Ramos (cell line): ENCODE results near the gene C8G.

ENCODE experiments used
- in situ Hi-C: fragments of 300-500 bp; cut with MboI; formaldehyde crosslinking; loops from one replicate; pipeline ENCODE4 v1.14.3; 2022; ENCODE audit warnings: low sequenced_read_pairs; ENCODE audit not compliant: unreplicated experiment

The C8G gene

DNA sequence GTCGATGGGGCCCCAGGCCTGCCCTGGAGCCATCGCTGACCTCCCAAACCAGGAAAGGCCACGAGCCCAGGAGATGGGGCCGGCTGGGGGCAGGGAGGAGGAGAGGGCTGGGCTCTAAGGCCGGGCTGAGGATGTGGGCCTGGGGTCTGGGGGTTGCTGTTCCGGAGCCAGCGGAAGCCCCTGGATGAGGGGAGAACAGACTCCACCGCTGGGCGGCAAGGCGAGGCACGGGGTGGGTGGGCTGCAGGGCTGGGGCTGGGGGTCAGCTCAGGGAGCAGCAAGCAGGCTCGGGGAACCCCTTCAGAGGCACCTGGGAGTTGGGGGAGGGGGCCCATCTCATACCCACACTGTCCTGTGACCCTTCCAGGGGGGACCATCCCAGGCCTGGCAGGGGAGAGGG is 18.7 kb downstream of the C8G start:
- in situ Hi-C loops: no loop called here

DNA sequence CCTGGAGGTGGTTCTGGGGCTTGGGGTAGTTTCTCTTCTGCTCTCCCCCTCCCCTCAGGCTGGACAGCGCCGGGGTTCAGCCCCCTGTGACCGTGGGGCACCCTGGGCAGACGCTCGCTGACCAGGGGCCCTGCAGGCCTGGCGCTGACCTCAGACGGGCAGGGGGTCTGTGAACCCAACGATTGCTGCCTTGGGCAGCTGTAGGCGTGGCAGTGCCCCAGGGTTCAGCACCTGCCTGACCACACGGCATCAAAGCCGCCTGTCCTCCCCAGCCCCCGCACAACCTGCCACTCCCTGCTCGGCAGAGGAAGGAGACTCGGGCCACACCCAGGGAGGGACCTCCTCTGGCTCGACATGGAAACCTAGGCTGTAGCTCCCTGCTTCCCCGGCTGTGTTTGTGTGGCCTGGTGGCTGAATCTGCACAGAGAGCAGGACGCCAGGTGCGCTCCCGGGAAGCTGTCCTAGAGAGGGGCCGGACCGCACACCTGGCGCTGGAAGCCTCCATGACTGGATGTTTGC is 19.2 kb downstream of the C8G start:
- in situ Hi-C loops: no loop called here

DNA sequence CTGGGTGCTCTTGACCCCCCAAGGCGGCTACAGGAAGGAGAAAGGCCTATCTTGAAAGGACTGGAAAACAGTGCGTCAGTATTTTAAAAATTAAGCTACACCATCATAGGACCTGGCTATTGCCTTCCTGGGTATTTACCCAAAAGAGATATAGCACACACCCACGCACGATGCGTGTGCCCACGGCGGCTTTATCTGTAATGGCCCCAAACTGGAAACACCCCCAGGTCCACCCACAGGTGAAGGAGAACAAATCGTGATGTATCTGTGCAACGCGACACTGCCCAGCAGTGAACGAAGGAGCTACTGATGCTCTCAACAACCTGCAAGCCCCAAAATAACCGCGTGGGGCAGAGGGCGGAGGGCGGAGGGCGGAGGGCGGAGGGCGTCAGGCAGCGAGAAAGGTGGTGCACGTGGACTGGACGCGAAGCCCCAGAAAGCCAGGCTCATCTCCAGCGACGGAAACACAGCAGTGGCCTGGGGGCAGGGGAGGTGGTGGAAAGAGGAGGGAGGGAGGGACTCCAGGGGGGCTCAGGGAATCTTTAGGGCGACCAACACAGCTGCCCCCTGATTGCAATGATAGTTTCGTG is 19.9 kb downstream of the C8G start:
- in situ Hi-C loops: no loop called here

DNA sequence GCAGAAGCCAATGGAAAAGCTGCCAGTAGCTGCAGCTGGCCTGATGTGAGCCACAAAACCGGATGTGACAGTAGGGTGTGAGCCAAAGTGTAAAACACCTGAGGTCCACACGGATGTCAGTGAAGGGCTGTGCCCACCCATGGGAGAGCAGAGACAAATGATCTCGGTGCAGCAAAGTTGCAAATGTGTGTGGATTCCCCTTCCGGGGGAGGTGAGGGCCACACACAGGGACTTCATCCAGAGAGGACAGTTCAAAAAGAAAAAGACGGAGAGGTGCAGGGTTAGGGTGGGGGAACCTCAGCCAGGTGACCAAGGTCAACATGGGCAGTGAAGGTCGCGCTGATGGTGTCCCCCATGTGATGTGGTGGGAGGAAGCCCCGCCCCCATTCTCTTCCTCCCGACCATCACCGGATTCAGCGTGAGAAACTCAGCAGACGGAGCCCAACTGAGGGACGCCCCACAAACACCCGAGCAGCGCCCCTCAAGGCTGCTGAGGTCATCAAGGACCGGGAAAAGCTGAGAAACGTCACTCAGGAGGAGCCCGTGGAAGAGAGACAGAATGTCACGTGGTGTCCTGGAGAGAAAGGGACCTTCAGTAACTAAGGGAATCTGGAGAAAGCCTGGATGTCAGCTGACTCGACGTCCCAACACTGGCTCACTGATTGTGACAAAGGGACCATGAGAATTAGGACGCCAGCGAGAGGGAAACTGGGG is 20.9 kb downstream of the C8G start:
- in situ Hi-C loops: no loop called here

DNA sequence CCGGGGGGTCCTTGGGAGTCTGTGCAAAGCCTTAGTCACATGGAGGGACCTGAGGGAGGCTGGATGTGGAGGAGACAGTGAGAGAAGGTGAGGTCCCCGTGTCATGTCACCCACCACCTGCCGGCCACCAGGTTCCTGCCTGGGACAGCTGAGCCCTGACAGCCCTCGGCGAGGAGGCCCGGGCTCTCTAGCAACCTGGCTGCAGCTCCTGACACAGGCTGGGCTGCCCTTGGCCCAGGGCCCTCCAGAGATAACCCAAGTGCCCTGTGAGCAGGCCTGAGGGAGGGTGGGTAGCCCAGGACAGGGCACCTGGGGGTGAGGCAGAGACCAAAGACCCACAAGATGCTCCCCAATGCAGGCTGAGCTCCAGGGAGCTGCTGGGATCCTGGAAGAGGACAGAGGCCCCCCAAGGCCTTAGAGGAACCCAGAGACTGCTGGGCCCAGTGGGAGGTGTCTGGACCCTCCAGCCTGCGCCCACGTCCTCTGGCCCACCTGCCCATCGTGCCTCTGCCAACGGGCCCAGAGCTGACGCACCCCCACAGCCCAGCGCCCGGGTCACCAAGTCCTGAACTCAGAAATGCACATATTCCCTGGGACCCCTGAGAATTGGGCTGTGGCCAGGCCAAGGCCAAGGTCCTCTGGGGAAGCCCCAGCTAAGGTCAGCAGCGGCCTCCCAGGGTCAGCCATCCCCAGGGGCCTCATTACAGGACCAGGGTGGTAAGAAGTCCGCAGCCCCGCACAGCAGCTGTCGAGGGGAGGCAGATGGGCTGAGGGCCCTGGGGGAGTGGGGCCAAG is 23.5 kb downstream of the C8G start:
- in situ Hi-C loops: no loop called here

DNA sequence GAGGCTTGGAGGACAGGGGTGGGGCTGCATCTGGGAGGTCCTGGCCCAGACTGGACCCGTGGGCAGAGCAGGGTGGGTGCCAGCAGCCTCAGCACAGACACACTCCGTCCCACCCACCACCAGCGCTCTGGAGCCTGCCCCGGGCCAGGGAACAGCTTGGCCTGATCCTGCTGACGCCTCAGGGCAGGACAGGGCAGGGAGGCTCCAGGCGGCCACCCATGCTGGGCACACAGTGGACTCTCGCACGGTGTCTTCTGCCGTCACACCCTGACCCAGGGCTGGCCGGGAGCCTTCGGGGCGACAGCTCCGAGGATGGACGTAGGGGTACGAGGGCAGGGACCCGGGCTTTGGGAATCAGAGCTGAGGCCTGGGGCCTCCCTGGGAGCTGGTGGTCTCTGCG is 24.1 kb downstream of the C8G start:
- in situ Hi-C loops: no loop called here

DNA sequence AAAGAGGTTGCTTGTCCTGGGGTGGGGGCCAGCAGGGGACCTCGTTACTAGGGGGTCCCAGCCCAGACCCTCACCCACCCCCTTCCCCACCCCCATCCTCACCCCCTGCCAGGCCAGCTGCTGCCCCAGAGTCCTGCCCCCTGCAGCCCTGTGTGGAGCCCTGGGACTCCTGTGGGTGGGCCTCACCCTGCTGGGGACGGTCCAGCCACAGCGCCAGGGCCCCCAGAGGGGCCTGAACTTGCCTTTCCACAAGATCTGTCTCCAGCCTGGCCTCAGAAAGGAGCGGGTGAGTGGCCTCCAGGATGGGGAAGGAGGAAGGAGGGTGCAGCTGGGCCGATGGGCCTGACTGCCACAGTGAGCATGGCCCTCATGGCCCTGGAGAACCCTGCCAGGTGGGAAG is 24.7 kb downstream of the C8G start:
- in situ Hi-C loops: no loop called here

DNA sequence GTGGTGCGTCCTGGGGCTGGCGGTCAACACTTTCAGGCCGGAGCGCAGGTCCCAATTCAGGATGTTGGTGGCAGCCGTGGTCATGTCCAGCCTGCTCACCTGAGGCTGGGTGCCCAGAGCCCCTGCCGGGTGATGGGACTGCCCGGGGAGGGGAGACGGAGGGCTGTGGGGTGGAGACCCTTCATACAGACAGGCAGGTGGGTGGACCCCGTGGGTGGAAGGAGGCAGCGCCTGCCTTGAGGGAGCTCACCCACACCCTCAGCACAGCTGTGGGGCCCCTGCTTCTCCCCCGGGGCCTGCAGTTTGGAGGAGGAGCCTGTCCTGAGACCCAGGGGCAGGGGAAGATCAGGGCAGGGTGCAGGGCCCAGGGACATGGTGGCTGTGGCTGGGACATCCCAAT is 25.3 kb downstream of the C8G start:
- in situ Hi-C loops: no loop called here

DNA sequence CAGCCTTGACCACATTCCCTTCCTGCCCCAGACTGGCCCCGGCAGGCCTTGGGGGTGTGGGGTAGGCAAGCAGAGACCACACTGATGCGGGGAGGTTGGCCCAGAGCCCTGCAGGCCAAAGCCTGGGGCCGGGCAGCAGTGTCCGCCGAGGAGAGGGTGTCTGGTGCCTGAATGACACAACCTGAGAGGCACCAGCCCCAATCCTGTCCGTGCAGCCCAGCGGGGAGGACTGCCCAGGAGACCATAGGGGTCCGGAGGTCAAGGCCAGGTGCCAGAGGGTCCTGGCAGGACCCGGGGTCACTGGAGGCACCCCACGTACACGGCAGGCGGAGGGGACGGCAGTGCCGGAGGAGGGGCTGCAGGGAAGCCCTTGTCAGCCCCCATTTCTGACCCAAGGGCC is 26.7 kb downstream of the C8G start:
- in situ Hi-C loops: no loop called here

DNA sequence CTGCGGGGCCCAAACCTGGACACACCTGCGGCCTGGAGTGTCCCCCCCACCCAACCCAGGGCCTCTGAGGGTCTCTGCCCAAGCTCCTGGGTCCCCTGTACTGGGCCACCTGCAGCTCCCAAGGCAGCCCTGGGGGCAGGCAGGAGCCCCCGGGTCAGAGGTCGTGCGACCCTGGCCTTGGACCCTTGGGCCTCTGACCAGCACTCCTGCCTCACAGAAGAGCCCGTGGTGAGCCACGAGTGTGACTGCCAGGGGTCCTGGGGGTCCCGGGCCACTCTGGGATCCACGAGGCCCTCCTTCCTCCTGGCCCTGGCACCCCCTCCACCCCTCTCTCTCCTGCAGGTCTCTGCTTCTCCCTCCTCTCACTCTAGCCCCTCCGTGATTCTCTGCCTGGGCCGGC is 27.3 kb downstream of the C8G start:
- in situ Hi-C loops: no loop called here

DNA sequence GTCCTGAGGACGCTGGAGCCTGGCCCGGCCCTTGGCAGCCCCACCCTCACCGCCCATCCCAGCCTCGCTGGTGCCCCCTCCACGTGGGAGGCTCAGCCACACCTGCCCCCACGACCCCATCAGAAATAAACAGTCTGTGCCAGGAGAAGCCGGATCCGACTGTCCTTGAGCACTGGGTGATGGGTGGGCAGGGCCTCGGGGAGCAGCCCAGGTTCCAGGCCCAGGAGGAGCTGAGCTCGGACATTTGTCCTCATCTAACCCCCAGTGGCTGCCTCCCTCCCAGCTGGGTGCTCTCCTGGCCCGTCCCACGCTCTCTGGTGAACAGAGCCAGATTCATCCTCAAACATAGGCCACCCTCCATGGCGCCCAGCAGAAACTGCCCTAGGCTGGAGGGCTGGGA is 27.7 kb downstream of the C8G start:
- in situ Hi-C loops: no loop called here

DNA sequence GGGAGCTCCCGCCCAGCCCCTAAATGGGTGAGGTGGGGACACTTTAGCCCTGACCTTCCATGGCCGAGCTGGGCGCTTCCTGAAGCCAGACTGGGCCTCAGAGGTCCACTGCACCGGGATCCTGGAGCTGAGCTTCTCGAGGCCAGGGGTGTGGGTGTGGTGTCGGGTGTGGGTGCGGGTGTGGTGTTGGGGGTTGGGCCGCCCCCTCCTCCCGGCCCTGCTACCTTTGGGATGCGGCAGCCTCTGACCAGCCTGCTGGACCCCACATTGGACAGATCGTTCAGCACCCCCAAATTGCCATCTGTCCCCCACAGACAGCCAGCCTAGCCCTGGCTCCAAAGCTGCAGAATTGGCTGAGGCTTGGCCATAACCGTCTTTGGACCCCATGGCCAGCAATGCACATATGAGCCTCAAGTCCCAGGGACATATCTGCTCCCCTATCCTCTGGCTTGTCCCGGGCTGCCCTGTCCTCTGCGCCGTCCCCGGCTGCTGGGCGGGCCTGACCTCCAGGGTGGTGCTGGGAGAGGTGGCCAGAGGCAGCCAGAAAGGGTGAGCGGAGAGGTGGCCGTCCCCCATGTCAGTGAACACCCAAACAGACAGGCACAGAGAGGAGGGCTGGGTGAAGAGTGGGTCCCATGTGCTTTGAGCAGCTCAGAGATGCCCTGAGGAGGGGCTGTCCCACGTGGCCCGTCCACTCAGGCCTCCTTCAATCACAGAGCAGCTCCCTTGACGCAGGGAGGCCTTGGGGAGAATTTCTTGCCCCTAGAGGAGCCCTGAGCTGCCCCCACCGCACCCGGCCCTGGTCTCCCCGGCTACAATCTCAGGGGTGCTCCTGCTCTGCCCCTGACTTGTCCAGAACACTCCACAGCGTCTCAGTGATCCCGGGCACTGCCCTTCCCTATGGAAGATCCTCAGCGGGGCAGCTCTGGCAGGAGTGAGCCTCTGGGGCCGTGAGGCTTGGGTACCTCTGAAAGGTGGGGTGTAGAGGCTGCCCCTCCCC is 28.9 kb downstream of the C8G start:
- in situ Hi-C loops: no loop called here

DNA sequence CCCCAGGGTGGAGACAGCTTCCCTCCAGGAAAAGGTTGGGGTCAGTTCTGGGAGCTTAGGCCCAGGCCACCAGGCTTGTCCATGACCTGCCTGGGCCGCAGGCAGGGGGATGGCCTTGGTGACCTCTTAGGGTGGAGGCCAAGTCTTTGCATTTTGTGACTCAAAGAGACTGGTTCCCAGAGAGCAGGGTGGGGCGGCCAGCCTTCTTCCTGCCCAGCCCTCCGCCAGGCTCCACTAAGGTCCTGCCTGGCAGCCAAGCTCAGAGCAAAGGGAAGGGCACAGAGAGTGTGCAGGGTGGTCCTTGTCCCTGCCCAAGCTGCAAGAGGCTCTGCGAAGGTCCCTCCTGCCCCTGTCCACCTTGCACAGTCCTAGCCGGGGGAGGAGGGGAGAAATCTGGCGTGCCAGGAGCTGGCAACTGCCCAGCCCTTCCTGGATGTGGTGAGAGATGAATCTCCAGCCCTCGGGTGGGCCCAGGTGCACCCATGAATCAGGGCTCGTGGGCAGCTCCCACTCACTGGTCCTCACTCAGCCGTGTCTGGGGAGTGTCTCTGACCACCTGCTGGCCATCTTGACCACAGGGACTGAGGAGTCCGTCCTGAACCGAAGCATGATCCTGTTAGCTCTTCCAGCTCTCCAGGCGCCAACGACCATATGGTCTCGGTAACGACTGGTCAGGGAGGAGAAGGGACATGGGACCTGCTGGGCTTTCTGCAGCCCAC is 29.9 kb downstream of the C8G start:
- in situ Hi-C loops: no loop called here

DNA sequence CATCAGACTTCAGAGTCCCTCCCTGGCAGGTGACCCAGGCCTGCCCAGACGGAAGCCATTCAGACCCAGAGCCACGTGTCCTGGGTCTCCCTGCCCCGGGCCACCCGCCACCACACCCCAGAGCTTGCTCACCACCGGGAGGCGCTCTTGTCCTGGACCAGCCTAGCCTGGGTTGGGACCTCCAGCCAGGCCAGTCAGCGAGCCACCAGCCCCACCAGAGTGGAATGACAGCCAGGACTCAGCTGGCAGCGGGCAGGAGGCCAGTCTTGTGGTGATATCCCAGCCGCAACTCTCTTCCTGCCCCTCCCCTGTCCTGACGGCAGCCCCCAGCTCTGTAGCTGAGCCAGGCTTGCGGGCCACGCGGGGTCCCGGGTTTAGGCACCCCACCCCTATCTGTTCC is 30.6 kb downstream of the C8G start:
- in situ Hi-C loops: no loop called here

DNA sequence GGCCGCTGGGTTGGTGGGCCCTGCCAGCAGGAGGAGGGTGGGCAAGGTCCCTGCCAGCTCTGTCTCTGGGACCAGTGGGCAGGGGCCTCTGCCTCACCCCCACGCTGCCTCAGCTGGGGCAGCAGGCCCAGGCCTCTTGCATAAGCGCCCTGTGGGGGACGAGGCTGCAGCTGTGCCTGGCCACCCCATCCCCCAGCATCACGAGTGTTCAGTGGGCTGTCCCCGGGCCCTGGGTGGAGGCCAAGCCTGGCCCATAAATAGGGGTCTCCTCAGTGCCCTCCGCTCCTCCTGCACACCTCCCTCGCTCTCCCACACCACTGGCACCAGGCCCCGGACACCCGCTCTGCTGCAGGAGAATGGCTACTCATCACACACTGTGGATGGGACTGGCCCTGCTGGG is 32.2 kb downstream of the C8G start, which contains the start of gene PTGDS:
Gene PTGDS (plus strand): TSS at position 282 of the 400 bp plus-strand sequence. CDS start 75 bp downstream, at position 357.
- in situ Hi-C loops: no loop called here

DNA sequence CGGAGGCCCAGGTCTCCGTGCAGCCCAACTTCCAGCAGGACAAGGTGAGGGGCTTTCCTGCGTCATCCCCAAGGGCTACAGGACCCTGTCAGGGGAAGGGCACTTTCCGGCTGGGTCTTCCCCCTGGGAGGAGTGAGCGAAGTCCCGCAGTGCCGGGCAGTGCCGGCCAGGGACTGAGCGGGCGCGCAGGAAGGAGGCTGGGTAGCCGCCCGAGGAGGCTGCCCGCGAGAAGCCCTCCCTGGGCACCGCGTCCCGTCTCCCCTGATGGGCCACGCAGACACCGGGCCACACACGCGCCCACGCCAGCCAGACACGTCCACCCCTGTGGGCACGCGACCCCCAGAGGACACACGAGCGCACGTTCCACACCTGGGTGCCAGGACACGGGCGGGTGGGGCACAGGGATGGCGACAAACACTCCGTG is 32.6 kb downstream of the C8G start:
- in situ Hi-C loops: no loop called here

DNA sequence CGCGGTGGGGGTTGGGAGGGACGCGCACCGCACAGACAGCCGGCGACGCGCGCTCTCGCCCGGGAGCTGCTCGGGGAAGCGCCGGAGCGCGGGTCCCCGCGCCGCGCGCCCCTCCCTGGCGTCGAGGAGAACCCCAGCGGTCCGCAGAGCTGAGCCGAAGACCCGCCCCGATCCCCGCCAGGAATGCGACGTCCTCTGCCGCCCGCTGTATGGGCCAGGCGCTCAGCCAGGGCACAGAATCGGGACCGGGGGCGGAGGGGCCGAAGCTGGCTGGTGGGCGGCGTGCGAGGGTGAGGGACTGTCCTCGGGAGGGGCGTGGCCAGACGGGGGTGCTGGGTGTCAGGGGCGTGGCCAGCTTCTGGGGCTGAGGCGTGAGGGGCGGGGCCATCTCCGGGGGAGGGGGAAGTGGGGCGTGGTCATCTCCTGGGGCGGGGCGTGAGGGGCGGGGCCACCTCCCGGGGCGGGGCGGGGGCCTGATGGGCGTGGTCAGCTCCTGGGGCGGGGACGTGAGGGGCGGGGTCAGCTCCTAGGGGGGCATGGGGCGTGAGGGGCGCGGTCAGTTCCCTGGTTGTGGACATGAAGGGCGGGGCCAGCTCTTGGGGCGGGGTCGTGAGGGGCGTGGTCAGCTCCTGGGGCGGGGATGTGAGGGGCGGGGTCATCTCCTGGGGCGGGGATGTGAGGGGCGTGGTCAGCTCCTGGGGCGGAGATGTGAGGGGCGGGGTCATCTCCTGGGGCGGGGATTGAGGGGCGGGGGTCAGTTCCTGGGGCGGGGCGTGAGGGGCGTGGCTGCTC is 33.2 kb downstream of the C8G start:
- in situ Hi-C loops: no loop called here

DNA sequence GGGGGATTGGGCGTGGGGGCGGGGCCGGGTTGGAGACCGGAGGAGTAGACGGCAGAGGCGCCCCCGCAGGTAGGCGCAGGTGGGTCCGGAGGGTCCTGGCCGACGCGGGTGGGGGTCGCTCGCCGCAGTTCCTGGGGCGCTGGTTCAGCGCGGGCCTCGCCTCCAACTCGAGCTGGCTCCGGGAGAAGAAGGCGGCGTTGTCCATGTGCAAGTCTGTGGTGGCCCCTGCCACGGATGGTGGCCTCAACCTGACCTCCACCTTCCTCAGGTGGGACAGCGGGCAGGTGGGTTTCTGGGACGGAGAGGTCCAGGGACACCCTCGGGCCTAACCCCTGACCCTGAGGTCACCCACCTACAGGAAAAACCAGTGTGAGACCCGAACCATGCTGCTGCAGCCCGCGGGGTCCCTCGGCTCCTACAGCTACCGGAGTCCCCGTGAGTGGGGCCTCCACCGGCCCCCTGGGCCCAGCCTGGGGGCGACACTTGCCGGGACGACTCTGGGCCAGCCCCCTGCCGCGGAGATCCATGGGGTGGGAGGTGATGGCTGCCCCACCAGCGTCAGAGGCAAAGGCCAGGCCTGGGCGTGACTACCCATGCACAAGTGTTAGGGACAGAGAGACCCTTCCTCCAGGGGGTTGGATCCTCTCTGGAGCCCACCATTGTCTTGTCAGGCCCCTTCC is 34.0 kb downstream of the C8G start:
- in situ Hi-C loops: no loop called here
